PFSK-1 (cell line): ENCODE measurements around the gene NDST1.

Experiments used
- FOXP2 ChIP-seq: optimal IDR thresholded peaks from 2 replicates; pipeline ENCODE3; 2011; ENCODE audit warnings: borderline replicate concordance, control low read depth, inconsistent platforms; ENCODE audit not compliant: insufficient read depth; ENCODE audit errors: extremely low read length, extremely low read depth
- POLR2AphosphoS5 ChIP-seq: IDR thresholded peaks from 2 replicates; pipeline ENCODE4 v1.6.1; 2012; ENCODE audit warnings: low read depth, mild to moderate bottlenecking, control low read depth, low read length, moderate library complexity
- TAF1 ChIP-seq: IDR thresholded peaks from 2 replicates; pipeline ENCODE4 v1.6.1; 2012; ENCODE audit warnings: low read length, control low read depth, borderline replicate concordance; ENCODE audit not compliant: insufficient read depth

DNA sequence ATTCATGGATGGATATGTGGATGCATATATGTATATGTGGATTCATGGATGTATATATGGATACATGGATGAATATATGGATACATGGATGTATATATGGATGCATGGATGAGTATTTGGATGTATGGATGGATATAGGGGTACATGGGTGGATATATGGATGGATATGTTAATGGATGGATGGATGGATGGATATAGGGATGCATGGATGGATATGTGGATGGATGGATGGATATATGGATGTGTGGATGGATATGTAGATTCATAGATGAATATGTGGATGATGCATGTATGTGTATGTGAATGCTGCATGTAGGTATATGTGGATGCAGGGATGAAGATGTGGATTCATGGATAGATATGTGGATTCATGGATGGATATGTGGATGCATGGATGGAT, 79.1 kb downstream of the NDST1 start:
- TF ChIP-seq POLR2AphosphoS5: no peak
- no peak for TF ChIP-seq TAF1
- TF ChIP-seq FOXP2: no peak
